Activated CD4-positive, alpha-beta T cell treated with anti-CD3 and anti-CD28 coated beads, Interleukin-2, amount 10 ng/mL, durations not matched to agents 24 days and 14 days (primary cell): ENCODE results near the gene TRAPPC6A. TPM values are rescaled to one million over a fixed set of nuclear protein-coding genes. Genes with fewer than 3 reads are reported as not detected.
A peak's percentile ranks its signal among the peaks of the same experiment; 100 is the strongest.

Experiments used
- DNase-seq: peaks from one replicate; pipeline ENCODE4 v3.0.0; 2022
- H3K27ac Mint-ChIP-seq: one replicate; pipeline ENCODE4 v1.8.0; 2022; ENCODE audit warnings: mild to moderate bottlenecking, mixed read lengths
- H3K27me3 Mint-ChIP-seq: one replicate; pipeline ENCODE4 v1.8.0; 2022; ENCODE audit warnings: mixed read lengths
- H3K36me3 Mint-ChIP-seq: one replicate; pipeline ENCODE4 v1.8.0; 2022; ENCODE audit warnings: low read depth, mild to moderate bottlenecking, mixed read lengths
- H3K4me1 Mint-ChIP-seq: one replicate; pipeline ENCODE4 v1.8.0; 2021; ENCODE audit warnings: mixed read lengths
- H3K4me3 Mint-ChIP-seq: one replicate; pipeline ENCODE4 v1.8.0; 2022; ENCODE audit warnings: mild to moderate bottlenecking, moderate library complexity, mixed read lengths
- H3K9me3 Mint-ChIP-seq: one replicate; pipeline ENCODE4 v1.8.0; 2021; ENCODE audit warnings: mixed read lengths
- intact Hi-C: fragments of 100-400 bp; cut with micrococcal nuclease; formaldehyde crosslinking; loops from one replicate; pipeline ENCODE4 v1.15.1; 2023
- total RNA-seq: library from RNA; stranded (reverse); gene quantifications from 2 replicates; pipeline ENCODE4 v1.2.3, GENCODE V29; 2022

The TRAPPC6A gene
- total RNA-seq, 1 donor from 2014 or later, result 24.7 TPM

DNA sequence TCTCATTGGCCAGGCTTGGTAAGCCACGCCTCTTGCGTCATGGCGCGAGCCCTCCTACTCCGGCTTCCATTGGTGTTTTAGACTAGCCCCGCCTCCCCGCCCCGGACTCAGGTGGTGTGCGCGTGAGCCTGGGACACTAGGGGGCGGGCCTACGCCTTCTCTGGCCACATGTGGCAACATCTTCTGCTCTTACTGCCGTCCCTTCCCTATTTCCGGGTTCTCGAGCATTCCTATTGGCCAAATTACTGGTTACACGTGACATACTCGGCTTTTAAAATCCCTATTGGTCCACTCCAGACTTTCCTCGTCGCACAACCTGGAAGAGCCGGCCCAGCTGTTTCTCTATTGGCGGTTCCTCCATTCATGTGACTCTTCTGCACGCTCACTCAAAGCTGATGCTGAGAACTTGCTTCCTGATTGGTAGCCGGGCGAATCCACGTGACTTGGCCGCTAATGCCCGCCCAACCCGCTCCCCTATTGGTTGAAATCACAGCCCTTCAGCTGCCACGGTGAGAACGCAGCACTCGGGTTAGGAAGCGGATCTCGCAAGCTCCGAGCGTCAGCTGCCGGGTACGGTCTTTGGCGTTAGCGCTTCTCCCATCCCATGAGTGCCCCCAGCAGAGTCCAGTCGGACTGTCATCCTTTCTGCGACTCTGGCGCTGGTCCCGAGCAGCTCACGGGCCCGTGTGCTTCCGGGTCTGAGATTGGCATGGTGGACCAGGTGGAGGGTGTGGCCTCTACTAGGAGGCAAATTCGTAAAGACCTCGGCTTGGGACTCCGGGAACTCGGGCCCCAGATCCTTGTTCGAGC is 430 bp upstream of the TRAPPC6A start, which contains the start of gene BLOC1S3:
TSS of gene BLOC1S3 (plus strand) at position 523 of the 810 bp plus-strand sequence. CDS start 513 bp downstream, outside the sequence.
- Mint-ChIP-seq H3K36me3 (peaks cover 14% of the 10 kb centered on the region), H3K4me3 (peak within 1 kb of the TSS; percentile 88), H3K9me3 (no peaks in the 10 kb centered on the region), H3K4me1 (peaks cover 20% of the 10 kb centered on the region), H3K27me3 (no peaks in the 10 kb centered on the region), H3K27ac (peak within 1 kb of the TSS; percentile 93)
- intact Hi-C loops, result loop anchor here (1.0 to 2.0 kb wide), 6 partner anchors 70 to 406 kb away; partner anchors contain the start of genes GEMIN7, OPA3, POLR1G and RELB
- DNase-seq, result peak; percentile 100

DNA sequence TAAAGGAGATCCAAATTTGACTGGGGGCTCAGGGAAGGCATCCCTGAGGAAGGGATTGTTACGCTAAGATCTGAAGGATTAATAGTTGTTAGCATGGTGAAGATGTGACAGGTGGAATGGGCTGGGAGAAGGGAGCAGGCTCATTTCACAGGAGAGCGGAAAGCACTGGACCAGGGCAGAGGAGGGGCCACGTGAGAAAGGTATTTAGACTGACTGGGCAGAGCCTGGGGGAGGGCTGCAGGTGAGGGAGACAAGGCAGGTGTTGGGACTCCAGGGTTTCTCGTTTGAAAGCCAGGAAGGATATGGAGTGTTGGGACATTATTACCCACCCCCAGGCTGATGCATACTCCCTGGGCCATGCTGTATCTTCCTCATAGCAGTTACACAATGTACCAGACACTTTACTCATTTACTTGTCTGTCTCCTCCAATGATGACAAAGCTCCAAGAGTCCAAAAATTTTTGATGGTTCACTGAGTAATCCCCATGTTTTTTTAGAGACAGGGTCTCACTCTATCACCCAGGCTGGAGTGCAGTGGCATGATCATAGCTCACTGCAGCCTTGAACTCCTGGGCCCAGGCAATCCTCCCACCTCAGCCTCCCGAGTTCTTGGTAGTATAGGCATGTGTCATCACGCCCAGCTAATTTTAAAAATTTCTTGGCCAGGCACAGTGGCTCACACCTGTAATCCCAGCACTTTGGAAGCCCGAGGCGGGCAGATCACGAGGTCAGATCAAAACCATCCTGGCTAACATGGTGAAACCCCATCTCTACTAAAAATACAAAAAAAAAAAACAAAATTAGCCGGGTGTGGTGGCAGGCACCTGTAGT is 2.3 kb downstream of the TRAPPC6A start:
- Mint-ChIP-seq H3K4me1 (peaks cover 26% of the 10 kb centered on the region), H3K4me3 (peak overlapping the region; percentile 42), H3K36me3 (peaks cover 4% of the 10 kb centered on the region), H3K27ac (peak overlapping the region; percentile 80), H3K27me3 (no peaks in the 10 kb centered on the region), H3K9me3 (no peaks in the 10 kb centered on the region)
- no peak for DNase-seq
- intact Hi-C loops, result no loop called here

DNA sequence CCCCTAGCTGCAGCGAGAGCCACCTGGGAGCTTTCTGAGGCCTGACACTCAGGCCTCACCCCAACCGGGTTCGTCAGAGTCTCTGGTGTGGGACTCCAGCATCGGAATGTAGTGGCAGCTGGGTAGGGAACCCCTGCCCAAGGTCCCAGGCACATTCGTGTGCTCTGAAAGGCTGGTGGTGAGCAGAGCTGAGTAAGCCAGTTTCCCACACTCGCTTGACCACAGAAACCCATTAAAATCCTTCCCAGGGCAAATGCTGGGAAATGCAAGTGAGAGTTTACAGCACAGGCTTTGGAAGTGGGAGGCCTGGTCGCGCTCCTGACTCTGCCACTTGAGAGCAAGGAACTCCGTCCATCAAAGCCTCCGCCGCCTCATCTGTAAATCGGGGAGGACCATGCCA is 4.2 kb downstream of the TRAPPC6A start:
- DNase-seq, result no peak
- intact Hi-C loops, result no loop called here
- Mint-ChIP-seq H3K27ac (no peak overlapping the region), H3K27me3 (no peaks in the 10 kb centered on the region), H3K9me3 (no peaks in the 10 kb centered on the region), H3K36me3 (no peaks in the 10 kb centered on the region), H3K4me3 (no peak overlapping the region), H3K4me1 (peaks cover 29% of the 10 kb centered on the region)

DNA sequence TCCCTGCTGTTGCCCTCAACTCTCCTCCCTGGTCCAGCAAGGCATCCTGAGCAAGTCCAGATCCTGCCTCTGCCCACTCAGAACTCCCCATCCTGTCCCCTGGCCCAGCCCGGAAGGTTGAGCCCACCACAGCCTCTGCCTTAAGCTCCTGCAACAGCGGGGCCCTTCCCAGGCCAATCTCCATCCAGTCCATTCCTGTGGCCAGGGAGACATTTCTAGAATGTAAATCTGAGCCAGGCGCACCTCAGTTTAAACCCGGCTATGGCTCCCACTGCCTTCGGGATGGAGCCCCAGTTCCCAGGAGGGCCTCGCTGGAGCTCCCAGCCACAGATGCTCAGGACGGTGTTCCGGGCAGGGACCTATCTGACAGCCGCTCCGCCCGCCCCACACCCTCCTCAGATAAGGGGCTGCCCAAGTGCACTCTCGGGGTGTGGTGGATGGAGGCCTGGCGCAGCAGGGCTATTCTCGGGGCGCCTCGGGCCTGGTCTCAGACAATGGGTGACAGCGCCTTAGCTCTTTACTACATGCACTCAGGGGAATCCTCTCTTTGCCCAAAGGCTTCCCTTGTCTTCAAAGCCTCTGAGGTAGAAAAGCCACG is 5.3 kb downstream of the TRAPPC6A start:
- no peak for DNase-seq
- no peaks in the 10 kb centered on the region for H3K9me3 Mint-ChIP-seq
- H3K27ac Mint-ChIP-seq, result peak overlapping the region; percentile 74
- peak overlapping the region; percentile 47 for H3K4me3 Mint-ChIP-seq
- no peaks in the 10 kb centered on the region for H3K36me3 Mint-ChIP-seq
- intact Hi-C loops, result no loop called here
- H3K27me3 Mint-ChIP-seq, result no peaks in the 10 kb centered on the region
- H3K4me1 Mint-ChIP-seq, result peaks cover 29% of the 10 kb centered on the region

DNA sequence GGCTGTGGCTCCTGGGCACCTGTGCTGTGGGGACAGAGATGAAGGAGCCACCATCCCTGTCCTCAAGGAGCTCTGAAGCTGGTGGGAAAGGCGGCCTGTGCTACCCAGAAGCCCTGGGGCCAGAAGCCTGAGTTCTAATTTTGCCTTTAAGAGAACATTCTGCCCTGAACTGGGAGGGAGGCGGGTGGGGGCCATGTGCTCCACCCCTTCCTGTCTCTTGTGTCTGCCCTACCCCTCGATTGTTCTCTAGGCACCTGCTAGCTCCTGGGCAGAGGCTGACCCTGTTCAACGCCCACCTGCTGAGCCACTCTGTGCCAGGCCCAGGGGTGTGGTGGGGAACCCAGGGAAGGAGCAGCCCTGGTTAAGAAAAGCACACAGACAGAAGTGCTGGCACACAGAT is 5.9 kb downstream of the TRAPPC6A start:
- Mint-ChIP-seq H3K4me1 (peaks cover 28% of the 10 kb centered on the region), H3K27ac (peak overlapping the region; percentile 74), H3K36me3 (no peaks in the 10 kb centered on the region), H3K4me3 (peak overlapping the region; percentile 43), H3K27me3 (no peaks in the 10 kb centered on the region), H3K9me3 (no peaks in the 10 kb centered on the region)
- intact Hi-C loops, result no loop called here
- DNase-seq, result peak; percentile 77

DNA sequence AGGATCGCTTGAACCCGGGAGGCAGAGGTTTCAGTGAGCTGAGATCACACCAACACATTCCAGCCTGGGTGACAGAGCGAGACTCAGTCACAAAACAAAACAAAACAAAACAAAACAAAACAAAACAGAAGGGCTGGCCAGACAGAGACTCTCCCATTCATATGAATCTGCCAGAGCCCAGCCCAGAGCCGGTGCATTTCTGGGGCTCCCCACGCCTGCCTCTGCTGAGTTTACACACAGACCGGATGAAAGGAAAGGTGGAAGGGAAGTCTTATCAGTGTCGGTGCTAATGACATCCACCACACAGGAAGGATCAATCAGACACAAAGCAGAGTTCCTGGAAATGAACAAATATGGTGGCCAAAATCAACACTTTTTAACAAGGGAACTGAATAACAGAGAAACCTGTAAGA is 6.8 kb downstream of the TRAPPC6A start:
- peaks cover 1% of the 10 kb centered on the region for H3K36me3 Mint-ChIP-seq
- intact Hi-C loops, result no loop called here
- no peaks in the 10 kb centered on the region for H3K9me3 Mint-ChIP-seq
- peak overlapping the region; percentile 82 for H3K4me3 Mint-ChIP-seq
- H3K4me1 Mint-ChIP-seq, result peaks cover 29% of the 10 kb centered on the region
- H3K27me3 Mint-ChIP-seq, result no peaks in the 10 kb centered on the region
- peak; percentile 89 for DNase-seq
- H3K27ac Mint-ChIP-seq, result peak overlapping the region; percentile 96

DNA sequence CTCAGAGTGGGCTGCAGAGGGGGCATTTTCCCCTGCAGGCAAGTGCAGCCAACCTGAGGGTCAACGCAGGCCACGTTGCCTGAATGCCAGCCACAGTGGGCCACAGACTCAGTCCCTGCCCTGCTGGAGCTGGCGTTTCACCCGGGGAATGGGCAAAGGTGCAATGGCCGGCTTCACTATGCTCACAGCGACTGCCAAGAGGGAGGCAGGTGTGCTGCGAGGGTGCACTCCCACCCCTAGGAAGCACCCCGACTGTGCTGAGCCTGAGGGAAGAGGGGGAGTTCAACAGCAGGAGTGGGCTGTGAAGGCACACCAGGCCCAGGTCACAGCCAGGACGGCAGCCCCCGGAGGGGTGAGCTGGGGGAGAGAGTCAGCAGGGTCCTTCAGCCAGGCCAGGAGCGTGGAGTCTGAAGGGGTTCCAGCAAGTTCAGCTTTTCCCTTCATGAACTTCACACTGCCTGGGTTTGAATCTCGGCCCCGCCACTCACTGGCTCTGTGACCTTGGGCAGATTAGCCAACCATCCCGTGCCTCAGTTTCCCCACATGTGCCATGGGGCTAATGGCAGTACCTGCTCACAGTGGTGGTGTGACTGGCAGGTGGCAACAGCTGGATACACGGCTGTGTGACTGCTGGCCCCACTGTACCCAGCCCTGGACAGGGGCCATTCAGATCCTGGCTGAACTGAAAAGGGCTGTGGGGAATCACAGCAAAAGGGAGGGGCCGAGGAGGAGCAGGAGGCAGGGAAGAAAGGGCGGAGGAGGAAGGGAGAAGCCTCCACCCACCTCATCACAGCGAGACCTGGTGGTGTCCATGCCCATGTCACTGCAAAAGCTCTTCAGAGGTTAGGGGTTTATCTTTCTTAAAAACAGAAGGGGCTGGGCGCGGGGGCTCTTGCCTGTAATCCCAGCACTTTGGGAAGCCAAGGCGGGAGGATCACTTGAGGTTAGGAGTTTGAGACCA is 7.6 kb downstream of the TRAPPC6A start:
- H3K27me3 Mint-ChIP-seq, result no peaks in the 10 kb centered on the region
- intact Hi-C loops, result no loop called here
- no peak for DNase-seq
- peak overlapping the region; percentile 96 for H3K27ac Mint-ChIP-seq
- peaks cover 29% of the 10 kb centered on the region for H3K4me1 Mint-ChIP-seq
- H3K4me3 Mint-ChIP-seq, result peak overlapping the region; percentile 82
- peaks cover 1% of the 10 kb centered on the region for H3K36me3 Mint-ChIP-seq
- no peaks in the 10 kb centered on the region for H3K9me3 Mint-ChIP-seq

DNA sequence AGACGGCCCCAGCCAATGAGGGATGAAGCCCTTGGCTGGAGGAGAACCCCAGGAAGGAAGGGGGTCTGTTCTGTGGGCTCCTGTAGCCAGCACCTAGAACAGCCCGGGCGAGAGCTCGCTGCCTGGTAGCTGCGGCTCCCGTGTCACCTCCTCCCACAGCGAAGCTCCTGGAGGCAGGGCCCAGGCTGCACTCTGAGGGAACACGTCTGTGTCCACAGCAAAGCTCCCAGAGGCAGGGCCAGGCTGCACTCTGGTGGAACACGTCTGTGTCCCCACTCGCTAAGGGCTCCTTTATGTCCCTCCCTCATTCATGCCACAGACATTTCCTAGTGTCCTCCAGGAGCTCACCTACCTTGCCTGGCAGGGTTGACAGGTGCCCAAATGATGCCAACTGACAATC is 8.4 kb downstream of the TRAPPC6A start:
- no peak for DNase-seq
- intact Hi-C loops, result no loop called here
- Mint-ChIP-seq H3K27me3 (no peaks in the 10 kb centered on the region), H3K9me3 (no peaks in the 10 kb centered on the region), H3K4me3 (no peak overlapping the region), H3K36me3 (peaks cover 1% of the 10 kb centered on the region), H3K27ac (peak overlapping the region; percentile 69), H3K4me1 (peaks cover 30% of the 10 kb centered on the region)

DNA sequence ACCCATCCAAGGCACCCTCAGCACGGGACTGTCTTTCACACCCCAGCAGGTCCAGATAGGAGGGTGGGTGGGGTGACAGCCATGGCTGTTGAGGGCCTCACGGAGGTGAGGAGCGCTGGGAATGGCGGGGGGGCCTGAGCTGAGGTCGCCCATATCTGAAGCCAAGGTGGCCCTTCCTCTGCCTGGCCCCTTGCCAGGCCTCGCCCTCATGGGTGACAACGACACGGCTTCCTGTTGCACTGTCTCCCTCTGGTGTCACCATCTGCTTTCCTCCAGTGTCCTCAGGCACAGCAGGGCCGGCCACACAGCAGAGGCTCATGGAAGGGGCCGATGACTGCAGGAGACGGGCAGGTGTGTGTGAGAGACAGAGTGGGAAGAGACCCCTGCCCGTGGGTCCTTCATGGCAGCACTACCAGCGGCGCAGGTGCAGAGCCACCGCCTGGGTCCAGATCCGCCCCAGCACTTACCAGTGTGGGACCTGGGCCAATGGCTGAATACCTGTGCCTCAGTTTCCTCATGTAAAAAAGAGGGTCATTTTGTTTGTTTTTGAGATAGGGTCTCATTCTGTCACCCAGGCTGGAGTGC is 9.2 kb downstream of the TRAPPC6A start:
- Mint-ChIP-seq H3K27ac (no peak overlapping the region), H3K9me3 (no peaks in the 10 kb centered on the region), H3K36me3 (peaks cover 1% of the 10 kb centered on the region), H3K27me3 (no peaks in the 10 kb centered on the region), H3K4me3 (no peak overlapping the region), H3K4me1 (peaks cover 34% of the 10 kb centered on the region)
- intact Hi-C loops, result no loop called here
- no peak for DNase-seq

DNA sequence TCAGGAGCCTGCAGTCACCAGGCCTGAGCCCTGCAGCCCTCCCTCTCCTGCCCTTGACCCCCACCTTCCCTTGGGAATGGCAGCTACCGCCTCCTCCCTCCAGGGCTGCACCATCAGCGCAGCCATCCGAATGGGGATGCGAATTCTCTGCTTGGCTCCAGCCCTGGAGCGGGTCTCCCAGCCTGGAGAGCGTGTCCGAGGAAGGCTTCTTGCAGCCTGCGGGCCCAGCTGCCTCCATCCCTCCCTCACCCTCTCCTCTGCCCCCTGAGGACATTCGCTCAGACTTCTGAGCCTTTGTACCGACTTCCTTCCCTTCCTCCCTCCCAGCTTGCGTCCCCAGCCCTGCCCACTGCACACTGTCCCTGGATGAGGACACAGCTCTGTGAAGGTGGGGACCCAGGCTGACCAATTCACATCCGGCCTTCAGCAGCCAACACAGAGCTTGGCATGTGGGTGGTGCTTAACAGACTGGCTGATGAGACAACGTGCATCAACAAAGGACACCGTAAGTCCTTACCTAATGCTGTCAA is 11.2 kb downstream of the TRAPPC6A start:
- Mint-ChIP-seq H3K4me1 (peaks cover 29% of the 10 kb centered on the region), H3K9me3 (no peaks in the 10 kb centered on the region), H3K4me3 (no peak overlapping the region), H3K36me3 (peaks cover 1% of the 10 kb centered on the region), H3K27ac (no peak overlapping the region), H3K27me3 (no peaks in the 10 kb centered on the region)
- intact Hi-C loops, result no loop called here
- no peak for DNase-seq

DNA sequence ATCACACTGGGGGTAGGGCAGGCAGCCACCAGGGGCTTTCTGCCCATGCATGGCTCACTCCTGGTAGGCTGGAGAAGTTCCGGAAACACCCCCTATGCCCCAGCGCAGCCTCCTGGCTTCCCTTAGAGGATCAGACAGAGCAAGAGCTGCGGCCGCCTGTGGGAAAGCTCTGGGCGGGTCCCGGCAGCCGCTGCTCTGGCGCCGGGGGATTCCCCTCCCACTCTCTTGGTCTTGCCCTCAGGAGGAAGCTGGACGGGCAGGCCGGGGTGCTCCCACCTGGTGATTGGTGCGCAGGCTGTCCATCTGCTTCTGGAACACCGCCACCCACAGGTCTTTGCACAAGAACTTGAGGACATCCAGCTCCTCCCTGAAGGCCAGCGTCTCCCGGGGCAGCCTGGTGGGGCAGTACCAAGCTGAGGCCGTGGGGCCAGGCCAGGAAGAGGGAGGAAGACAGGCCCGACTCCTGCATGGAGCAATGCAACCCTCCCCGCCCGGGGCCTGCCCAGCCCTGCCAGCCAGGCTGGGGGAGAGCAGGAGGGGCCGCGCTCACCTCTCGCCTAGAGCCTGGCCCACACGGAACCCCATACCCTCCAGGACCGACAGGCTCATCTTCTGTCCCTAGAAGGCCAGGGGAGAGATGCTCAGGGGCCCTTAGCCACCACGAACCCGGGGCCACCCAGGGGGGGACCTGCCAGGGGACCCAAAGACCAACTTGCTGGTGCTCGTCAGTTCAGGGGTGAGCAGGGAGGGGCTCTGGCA is 13.3 kb downstream of the TRAPPC6A start:
- peak overlapping the region; percentile 20 for H3K27ac Mint-ChIP-seq
- intact Hi-C loops, result loop anchor here (5.0 kb wide), 1 partner anchor 47 kb away; no protein-coding TSS in a partner anchor
- peak; percentile 89 for DNase-seq
- peaks cover 16% of the 10 kb centered on the region for H3K4me1 Mint-ChIP-seq
- H3K9me3 Mint-ChIP-seq, result no peaks in the 10 kb centered on the region
- peaks cover 3% of the 10 kb centered on the region for H3K36me3 Mint-ChIP-seq
- no peak overlapping the region for H3K4me3 Mint-ChIP-seq
- H3K27me3 Mint-ChIP-seq, result peaks cover 4% of the 10 kb centered on the region
